ENCODE results near the gene TMEM272. TPM values are rescaled to one million over a fixed set of nuclear protein-coding genes. Genes with fewer than 3 reads are reported as not detected.
A peak's percentile ranks its signal among the peaks of the same experiment; 100 is the strongest.

Gene TMEM272
- total RNA-seq, 1 donor from 2014 or later = not detected

GRCh38 chr13:51793570-51794271, 51.3 kb downstream of the TMEM272 start:
- no peak overlapping the region for H2AFZ ChIP-seq (replicated peaks)
- peak overlapping the region; percentile 4 for H3K27ac Mint-ChIP-seq
- no peaks in the 10 kb centered on the region for H3K27me3 Mint-ChIP-seq (ENCODE audit: insufficient read depth, low read depth)
- H3K27ac ChIP-seq = no peak overlapping the region
- H3K9me3 Mint-ChIP-seq = no peaks in the 10 kb centered on the region
- no peaks in the 10 kb centered on the region for H3K27me3 ChIP-seq
- no peak overlapping the region for H3K4me3 Mint-ChIP-seq
- no peaks in the 10 kb centered on the region for H3K36me3 ChIP-seq
- no peak overlapping the region for H3K9ac ChIP-seq
- H3K4me2 ChIP-seq = no peak overlapping the region
- no peak for DNase-seq (ENCODE audit: low spot score)
- H3K79me2 ChIP-seq (ENCODE audit: low read depth) = no peaks in the 10 kb centered on the region
- peaks cover 29% of the 10 kb centered on the region for H3K4me1 Mint-ChIP-seq
- no peaks in the 10 kb centered on the region for H3K9me3 ChIP-seq (ENCODE audit: low read depth)
- H3K4me1 ChIP-seq = peaks cover 6% of the 10 kb centered on the region
- no peaks in the 10 kb centered on the region for H3F3A ChIP-seq (ENCODE audit: low read depth)
- peaks cover 11% of the 10 kb centered on the region for H3K36me3 Mint-ChIP-seq
- TF ChIP-seq EZH2 (IDR thresholded peaks at IDR 0.05) = no peak
- TF ChIP-seq, protein P1, sequence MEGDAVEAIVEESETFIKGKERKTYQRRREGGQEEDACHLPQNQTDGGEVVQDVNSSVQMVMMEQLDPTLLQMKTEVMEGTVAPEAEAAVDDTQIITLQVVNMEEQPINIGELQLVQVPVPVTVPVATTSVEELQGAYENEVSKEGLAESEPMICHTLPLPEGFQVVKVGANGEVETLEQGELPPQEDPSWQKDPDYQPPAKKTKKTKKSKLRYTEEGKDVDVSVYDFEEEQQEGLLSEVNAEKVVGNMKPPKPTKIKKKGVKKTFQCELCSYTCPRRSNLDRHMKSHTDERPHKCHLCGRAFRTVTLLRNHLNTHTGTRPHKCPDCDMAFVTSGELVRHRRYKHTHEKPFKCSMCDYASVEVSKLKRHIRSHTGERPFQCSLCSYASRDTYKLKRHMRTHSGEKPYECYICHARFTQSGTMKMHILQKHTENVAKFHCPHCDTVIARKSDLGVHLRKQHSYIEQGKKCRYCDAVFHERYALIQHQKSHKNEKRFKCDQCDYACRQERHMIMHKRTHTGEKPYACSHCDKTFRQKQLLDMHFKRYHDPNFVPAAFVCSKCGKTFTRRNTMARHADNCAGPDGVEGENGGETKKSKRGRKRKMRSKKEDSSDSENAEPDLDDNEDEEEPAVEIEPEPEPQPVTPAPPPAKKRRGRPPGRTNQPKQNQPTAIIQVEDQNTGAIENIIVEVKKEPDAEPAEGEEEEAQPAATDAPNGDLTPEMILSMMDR (IDR thresholded peaks at IDR 0.05) = no peak
- no peak for TF ChIP-seq EZH2phosphoT487 (IDR thresholded peaks at IDR 0.05)
- H4K20me1 ChIP-seq (ENCODE audit: low read depth) = no peaks in the 10 kb centered on the region
- H3K4me3 ChIP-seq = no peak overlapping the region

GRCh38 chr13:51786425-51787265, 58.3 kb downstream of the TMEM272 start:
- H3K27me3 ChIP-seq = no peaks in the 10 kb centered on the region

GRCh38 chr13:51785712-51786424, 59.1 kb downstream of the TMEM272 start:
- Histone ChIP-seq H3K9ac (no peak overlapping the region), H3K9me3 (ENCODE audit: low read depth) (no peaks in the 10 kb centered on the region), H3K27me3 (no peaks in the 10 kb centered on the region), H3K36me3 (no peaks in the 10 kb centered on the region), H3K4me1 (peaks cover 18% of the 10 kb centered on the region), H4K20me1 (ENCODE audit: low read depth) (no peaks in the 10 kb centered on the region), H3K27ac (no peak overlapping the region), H3K4me2 (peak overlapping the region; percentile 47), H3K4me3 (no peak overlapping the region), H3F3A (ENCODE audit: low read depth) (peaks cover 3% of the 10 kb centered on the region), H2AFZ (replicated peaks) (peak overlapping the region; percentile 59), H3K79me2 (ENCODE audit: low read depth) (no peaks in the 10 kb centered on the region)
- TF ChIP-seq EZH2 (IDR thresholded peaks at IDR 0.05) (no peak), EZH2phosphoT487 (IDR thresholded peaks at IDR 0.05) (no peak)
- TF ChIP-seq, protein P1 (IDR thresholded peaks at IDR 0.05) = no peak
- peaks cover 5% of the 10 kb centered on the region for H3K27me3 Mint-ChIP-seq (ENCODE audit: insufficient read depth, low read depth)
- H3K27ac Mint-ChIP-seq = peak overlapping the region; percentile 91
- no peaks in the 10 kb centered on the region for H3K9me3 Mint-ChIP-seq
- H3K36me3 Mint-ChIP-seq = peaks cover 6% of the 10 kb centered on the region
- H3K4me1 Mint-ChIP-seq = peaks cover 36% of the 10 kb centered on the region
- peak; percentile 68 for DNase-seq (ENCODE audit: low spot score)
- no peak overlapping the region for H3K4me3 Mint-ChIP-seq

More at GRCh38 chr13:51786425-51787265, 58.3 kb downstream of the TMEM272 start:
- Histone ChIP-seq H4K20me1 (ENCODE audit: low read depth) (no peaks in the 10 kb centered on the region), H3K4me3 (no peak overlapping the region), H3K9ac (no peak overlapping the region), H3K4me2 (peak overlapping the region; percentile 47), H3K9me3 (ENCODE audit: low read depth) (no peaks in the 10 kb centered on the region), H3F3A (ENCODE audit: low read depth) (peaks cover 3% of the 10 kb centered on the region), H2AFZ (replicated peaks) (peak overlapping the region; percentile 59), H3K36me3 (no peaks in the 10 kb centered on the region), H3K79me2 (ENCODE audit: low read depth) (no peaks in the 10 kb centered on the region), H3K27ac (no peak overlapping the region), H3K4me1 (peaks cover 18% of the 10 kb centered on the region)
- Mint-ChIP-seq H3K27ac (peak overlapping the region; percentile 91), H3K9me3 (no peaks in the 10 kb centered on the region), H3K4me3 (no peak overlapping the region), H3K27me3 (ENCODE audit: insufficient read depth, low read depth) (peaks cover 2% of the 10 kb centered on the region), H3K36me3 (peaks cover 6% of the 10 kb centered on the region), H3K4me1 (peaks cover 37% of the 10 kb centered on the region)
- no peak for TF ChIP-seq EZH2 (IDR thresholded peaks at IDR 0.05)
- TF ChIP-seq, protein P1 (IDR thresholded peaks at IDR 0.05) = no peak
- TF ChIP-seq EZH2phosphoT487 (IDR thresholded peaks at IDR 0.05) = no peak
- no peak for DNase-seq (ENCODE audit: low spot score)
